Measurements from ENCODE around the gene RPL18.
A peak's percentile ranks its signal among the peaks of the same experiment; 100 is the strongest.
"Not testable (repeated sequence)": the region's sequence is repeated elsewhere in the genome, so short reads cannot be mapped to it uniquely, and the experiment has no call there.

Gene RPL18

GRCh38 chr19:48635263-48635965 is 16.4 kb upstream of the RPL18 start:
- TF ChIP-seq CTCF (IDR thresholded peaks at IDR 0.05; ENCODE audit: control insufficient read depth, insufficient read depth, low read depth, low read length, missing control alignments), result no peak
- H3K4me3 ChIP-seq (ENCODE audit: control insufficient read depth, low read depth, low read length), result peak overlapping the region; percentile 63
- DNase-seq (ENCODE audit: low read depth), result no peak

GRCh38 chr19:48634424-48635262 is 15.7 kb upstream of the RPL18 start:
- no peak for TF ChIP-seq CTCF (IDR thresholded peaks at IDR 0.05; ENCODE audit: control insufficient read depth, insufficient read depth, low read depth, low read length, missing control alignments)
- DNase-seq (ENCODE audit: low read depth), result peak; percentile 80
- H3K4me3 ChIP-seq (ENCODE audit: control insufficient read depth, low read depth, low read length), result peak overlapping the region; percentile 27

- no peak for TF ChIP-seq CTCF (IDR thresholded peaks at IDR 0.05; ENCODE audit: control insufficient read depth, insufficient read depth, low read depth, low read length, missing control alignments)
These were observed 15.0 kb upstream of the RPL18 start for GRCh38 chr19:48634036-48634342.

DNA sequence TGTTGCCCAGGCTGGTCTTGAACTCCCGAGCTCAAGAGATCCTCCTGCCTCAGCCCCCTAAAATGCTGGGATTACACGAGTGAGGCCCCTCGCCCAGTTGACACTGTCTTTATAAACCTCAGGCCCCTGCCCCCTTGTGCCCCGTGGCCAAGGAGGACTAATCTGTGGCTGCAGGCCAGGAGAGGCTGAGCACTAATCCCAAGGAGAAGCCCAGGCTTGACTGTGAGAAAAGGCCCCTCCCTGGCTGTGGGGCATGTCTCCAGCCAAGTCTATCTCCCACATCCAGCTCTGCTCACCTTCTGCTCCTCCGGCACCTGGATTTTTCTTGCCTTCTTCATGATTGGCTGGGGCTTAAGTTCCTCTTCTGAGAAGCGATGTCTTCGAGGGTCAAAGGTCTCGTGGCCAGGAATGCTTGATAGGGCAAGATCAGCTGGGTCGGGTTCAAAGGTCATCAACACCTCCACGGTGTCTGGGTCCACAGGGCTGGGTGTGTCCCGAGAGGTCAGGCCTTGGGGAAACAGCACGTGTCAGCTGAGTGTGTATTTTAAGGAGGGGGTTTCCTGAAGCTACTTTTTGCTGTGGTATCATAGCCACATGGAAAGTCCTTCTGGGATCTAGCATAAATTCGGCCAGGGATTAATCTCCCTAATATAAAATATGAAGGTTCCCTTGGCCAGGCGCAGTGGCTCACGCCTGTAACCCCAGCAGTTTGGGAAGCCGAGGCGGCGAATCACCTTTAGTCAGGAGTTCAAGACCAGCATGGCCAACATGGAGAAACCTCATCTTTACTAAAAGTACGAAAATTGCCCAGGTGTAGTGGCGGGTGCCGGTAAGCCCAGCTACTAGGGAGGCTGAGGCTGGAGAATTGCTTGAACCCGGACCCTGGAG is 14.4 kb upstream of the RPL18 start:
- DNase-seq (ENCODE audit: low read depth), result no peak
- no peak for TF ChIP-seq CTCF (IDR thresholded peaks at IDR 0.05; ENCODE audit: control insufficient read depth, insufficient read depth, low read depth, low read length, missing control alignments)
- H3K4me3 ChIP-seq (ENCODE audit: control insufficient read depth, low read depth, low read length), result no peak overlapping the region

More at GRCh38 chr19:48634036-48634342, 15.0 kb upstream of the RPL18 start:
- H3K4me3 ChIP-seq (ENCODE audit: control insufficient read depth, low read depth, low read length), result peak overlapping the region; percentile 20
- no peak for DNase-seq (ENCODE audit: low read depth)

DNA sequence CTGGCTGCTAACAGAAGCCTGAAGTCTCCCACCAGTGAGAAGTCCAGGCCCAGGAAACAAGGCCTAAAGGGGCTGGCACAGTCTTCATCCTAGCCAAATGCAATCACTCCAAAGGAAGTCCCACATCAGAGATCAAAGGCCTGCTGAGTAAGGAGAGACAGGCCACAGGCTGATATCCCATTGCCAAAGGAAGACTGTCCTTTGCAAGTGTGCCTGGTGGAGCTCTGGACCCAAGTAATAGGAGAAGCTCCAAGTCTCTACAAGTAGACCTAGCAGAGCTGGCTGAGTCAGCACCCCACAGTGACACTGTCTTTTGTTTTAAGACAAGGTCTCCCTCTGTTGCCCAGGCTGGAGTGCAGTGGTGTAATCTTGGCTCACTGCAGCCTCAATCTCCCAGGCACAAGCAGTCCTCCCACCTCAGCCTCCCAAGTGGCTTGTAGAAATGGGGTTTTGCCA is 13.7 kb upstream of the RPL18 start:
- no peak for DNase-seq (ENCODE audit: low read depth)
- TF ChIP-seq CTCF (IDR thresholded peaks at IDR 0.05; ENCODE audit: control insufficient read depth, insufficient read depth, low read depth, low read length, missing control alignments), result no peak
- H3K4me3 ChIP-seq (ENCODE audit: control insufficient read depth, low read depth, low read length), result no peak overlapping the region

DNA sequence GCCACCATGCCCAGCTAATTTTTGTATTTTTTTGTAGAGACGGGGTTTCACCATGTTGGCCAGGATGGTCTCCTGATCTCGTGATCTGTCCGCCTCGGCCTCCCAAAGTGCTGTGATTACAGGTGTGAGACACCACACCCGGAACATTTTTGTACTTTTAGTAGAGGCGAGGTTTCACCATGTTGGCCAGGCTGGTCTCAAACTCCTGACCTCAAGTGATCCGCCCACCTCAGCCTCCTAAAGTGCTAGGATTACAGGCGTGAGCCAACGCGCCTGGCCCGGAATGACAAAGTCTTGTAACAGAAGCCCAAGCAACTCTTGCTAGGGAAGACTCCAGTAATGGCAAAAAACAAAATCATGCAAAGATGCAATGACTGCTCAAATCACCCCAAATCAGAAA is 13.3 kb upstream of the RPL18 start:
- DNase-seq (ENCODE audit: low read depth); H3K4me3 ChIP-seq (ENCODE audit: control insufficient read depth, low read depth, low read length): not testable (repeated sequence)
